ENCODE measurements around the gene HOXB6.

HOXB6 gene

DNA sequence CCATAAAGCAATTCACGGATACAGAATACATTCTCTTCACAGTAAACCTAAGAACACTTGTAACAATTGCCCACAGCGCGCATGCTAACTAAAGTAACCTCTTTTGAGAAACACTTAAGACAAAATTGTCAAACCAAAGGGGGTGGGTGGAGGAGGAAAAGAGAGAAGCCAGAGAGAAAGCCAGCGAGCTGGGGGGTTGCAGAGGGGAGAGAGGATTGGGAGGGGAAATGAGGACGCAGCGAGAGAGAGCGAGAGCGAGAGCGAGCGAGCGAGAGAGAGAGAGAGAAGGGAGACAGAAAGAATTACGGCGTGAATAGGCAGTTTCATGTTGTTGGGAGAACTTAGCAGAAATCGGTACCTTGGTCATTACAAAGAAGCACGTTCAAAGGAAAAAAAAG is 7.7 kb upstream of the HOXB6 start (continued):
- TF ChIP-seq ZNF248 (tag by site-specific recombination; IDR thresholded peaks at IDR 0.05): no peak
- TF ChIP-seq ZNF707 (tag by site-specific recombination; IDR thresholded peaks at IDR 0.05): no peak
- no peak for TF ChIP-seq ZNF157 (tag by site-specific recombination; IDR thresholded peaks at IDR 0.05)
- TF ChIP-seq, protein P1, sequence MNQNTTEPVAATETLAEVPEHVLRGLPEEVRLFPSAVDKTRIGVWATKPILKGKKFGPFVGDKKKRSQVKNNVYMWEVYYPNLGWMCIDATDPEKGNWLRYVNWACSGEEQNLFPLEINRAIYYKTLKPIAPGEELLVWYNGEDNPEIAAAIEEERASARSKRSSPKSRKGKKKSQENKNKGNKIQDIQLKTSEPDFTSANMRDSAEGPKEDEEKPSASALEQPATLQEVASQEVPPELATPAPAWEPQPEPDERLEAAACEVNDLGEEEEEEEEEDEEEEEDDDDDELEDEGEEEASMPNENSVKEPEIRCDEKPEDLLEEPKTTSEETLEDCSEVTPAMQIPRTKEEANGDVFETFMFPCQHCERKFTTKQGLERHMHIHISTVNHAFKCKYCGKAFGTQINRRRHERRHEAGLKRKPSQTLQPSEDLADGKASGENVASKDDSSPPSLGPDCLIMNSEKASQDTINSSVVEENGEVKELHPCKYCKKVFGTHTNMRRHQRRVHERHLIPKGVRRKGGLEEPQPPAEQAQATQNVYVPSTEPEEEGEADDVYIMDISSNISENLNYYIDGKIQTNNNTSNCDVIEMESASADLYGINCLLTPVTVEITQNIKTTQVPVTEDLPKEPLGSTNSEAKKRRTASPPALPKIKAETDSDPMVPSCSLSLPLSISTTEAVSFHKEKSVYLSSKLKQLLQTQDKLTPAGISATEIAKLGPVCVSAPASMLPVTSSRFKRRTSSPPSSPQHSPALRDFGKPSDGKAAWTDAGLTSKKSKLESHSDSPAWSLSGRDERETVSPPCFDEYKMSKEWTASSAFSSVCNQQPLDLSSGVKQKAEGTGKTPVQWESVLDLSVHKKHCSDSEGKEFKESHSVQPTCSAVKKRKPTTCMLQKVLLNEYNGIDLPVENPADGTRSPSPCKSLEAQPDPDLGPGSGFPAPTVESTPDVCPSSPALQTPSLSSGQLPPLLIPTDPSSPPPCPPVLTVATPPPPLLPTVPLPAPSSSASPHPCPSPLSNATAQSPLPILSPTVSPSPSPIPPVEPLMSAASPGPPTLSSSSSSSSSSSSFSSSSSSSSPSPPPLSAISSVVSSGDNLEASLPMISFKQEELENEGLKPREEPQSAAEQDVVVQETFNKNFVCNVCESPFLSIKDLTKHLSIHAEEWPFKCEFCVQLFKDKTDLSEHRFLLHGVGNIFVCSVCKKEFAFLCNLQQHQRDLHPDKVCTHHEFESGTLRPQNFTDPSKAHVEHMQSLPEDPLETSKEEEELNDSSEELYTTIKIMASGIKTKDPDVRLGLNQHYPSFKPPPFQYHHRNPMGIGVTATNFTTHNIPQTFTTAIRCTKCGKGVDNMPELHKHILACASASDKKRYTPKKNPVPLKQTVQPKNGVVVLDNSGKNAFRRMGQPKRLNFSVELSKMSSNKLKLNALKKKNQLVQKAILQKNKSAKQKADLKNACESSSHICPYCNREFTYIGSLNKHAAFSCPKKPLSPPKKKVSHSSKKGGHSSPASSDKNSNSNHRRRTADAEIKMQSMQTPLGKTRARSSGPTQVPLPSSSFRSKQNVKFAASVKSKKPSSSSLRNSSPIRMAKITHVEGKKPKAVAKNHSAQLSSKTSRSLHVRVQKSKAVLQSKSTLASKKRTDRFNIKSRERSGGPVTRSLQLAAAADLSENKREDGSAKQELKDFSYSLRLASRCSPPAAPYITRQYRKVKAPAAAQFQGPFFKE (tag by site-specific recombination; IDR thresholded peaks at IDR 0.05; ENCODE audit: borderline replicate concordance): no peak
- no peak for TF ChIP-seq KLF10 (tag by site-specific recombination; IDR thresholded peaks at IDR 0.05)
- TF ChIP-seq ZNF26 (tag by site-specific recombination; IDR thresholded peaks at IDR 0.05): no peak
- TF ChIP-seq MEIS1 (CRISPR knock-in tag; IDR thresholded peaks at IDR 0.05; ENCODE audit: borderline replicate concordance): no peak
- no peak for TF ChIP-seq ZXDB (tag by site-specific recombination; IDR thresholded peaks at IDR 0.05)
- TF ChIP-seq ZNF629 (tag by site-specific recombination; IDR thresholded peaks at IDR 0.05): no peak
- TF ChIP-seq ZNF132 (tag by site-specific recombination; IDR thresholded peaks at IDR 0.05; ENCODE audit: borderline replicate concordance): no peak
- TF ChIP-seq ZNF24 (tag by site-specific recombination; IDR thresholded peaks at IDR 0.05): no peak
- TF ChIP-seq ZNF843 (tag by site-specific recombination; IDR thresholded peaks at IDR 0.05): no peak
- TF ChIP-seq ZNF266 (tag by site-specific recombination; IDR thresholded peaks at IDR 0.05; ENCODE audit: low read depth): no peak
- no peak for TF ChIP-seq SP2 (tag by site-specific recombination; IDR thresholded peaks at IDR 0.05)
- no peak; the same call in 1 of the 2 replicates for TF ChIP-seq IKZF3 (tag by site-specific recombination; IDR thresholded peaks at IDR 0.05)
- no peak; the same call in 1 of the 2 replicates for TF ChIP-seq ZFP3 (tag by site-specific recombination; IDR thresholded peaks at IDR 0.05; ENCODE audit: low read depth)
- no peak for TF ChIP-seq ZNF23 (tag by site-specific recombination; IDR thresholded peaks at IDR 0.05; ENCODE audit: borderline replicate concordance)
- TF ChIP-seq, protein P2, sequence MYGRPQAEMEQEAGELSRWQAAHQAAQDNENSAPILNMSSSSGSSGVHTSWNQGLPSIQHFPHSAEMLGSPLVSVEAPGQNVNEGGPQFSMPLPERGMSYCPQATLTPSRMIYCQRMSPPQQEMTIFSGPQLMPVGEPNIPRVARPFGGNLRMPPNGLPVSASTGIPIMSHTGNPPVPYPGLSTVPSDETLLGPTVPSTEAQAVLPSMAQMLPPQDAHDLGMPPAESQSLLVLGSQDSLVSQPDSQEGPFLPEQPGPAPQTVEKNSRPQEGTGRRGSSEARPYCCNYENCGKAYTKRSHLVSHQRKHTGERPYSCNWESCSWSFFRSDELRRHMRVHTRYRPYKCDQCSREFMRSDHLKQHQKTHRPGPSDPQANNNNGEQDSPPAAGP (tag by site-specific recombination; IDR thresholded peaks at IDR 0.05): no peak
- TF ChIP-seq ZNF214 (tag by site-specific recombination; IDR thresholded peaks at IDR 0.05; ENCODE audit: borderline replicate concordance): no peak
- no peak for TF ChIP-seq ZNF600 (tag by site-specific recombination; IDR thresholded peaks at IDR 0.05)
- no peak for TF ChIP-seq ZNF621 (tag by site-specific recombination; IDR thresholded peaks at IDR 0.05)
- no peak for TF ChIP-seq ZNF335 (tag by site-specific recombination; conservative IDR thresholded peaks at IDR 0.05)
- TF ChIP-seq ZNF223 (tag by site-specific recombination; IDR thresholded peaks at IDR 0.05): no peak
- no peak for TF ChIP-seq YY2 (tag by site-specific recombination; IDR thresholded peaks at IDR 0.05)
- TF ChIP-seq, protein P3, sequence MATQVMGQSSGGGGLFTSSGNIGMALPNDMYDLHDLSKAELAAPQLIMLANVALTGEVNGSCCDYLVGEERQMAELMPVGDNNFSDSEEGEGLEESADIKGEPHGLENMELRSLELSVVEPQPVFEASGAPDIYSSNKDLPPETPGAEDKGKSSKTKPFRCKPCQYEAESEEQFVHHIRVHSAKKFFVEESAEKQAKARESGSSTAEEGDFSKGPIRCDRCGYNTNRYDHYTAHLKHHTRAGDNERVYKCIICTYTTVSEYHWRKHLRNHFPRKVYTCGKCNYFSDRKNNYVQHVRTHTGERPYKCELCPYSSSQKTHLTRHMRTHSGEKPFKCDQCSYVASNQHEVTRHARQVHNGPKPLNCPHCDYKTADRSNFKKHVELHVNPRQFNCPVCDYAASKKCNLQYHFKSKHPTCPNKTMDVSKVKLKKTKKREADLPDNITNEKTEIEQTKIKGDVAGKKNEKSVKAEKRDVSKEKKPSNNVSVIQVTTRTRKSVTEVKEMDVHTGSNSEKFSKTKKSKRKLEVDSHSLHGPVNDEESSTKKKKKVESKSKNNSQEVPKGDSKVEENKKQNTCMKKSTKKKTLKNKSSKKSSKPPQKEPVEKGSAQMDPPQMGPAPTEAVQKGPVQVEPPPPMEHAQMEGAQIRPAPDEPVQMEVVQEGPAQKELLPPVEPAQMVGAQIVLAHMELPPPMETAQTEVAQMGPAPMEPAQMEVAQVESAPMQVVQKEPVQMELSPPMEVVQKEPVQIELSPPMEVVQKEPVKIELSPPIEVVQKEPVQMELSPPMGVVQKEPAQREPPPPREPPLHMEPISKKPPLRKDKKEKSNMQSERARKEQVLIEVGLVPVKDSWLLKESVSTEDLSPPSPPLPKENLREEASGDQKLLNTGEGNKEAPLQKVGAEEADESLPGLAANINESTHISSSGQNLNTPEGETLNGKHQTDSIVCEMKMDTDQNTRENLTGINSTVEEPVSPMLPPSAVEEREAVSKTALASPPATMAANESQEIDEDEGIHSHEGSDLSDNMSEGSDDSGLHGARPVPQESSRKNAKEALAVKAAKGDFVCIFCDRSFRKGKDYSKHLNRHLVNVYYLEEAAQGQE (tag by site-specific recombination; IDR thresholded peaks at IDR 0.05): no peak; the same call in 1 of the 2 replicates
- TF ChIP-seq ZNF10 (tag by site-specific recombination; IDR thresholded peaks at IDR 0.05): no peak
- no peak for TF ChIP-seq ZNF112 (tag by site-specific recombination; IDR thresholded peaks at IDR 0.05)
- TF ChIP-seq ZBTB6 (tag by site-specific recombination; IDR thresholded peaks at IDR 0.05): no peak
